Right renal pelvis (tissue), 4 donors: ENCODE data around the gene ATRAID. TPM values are rescaled to one million over a fixed set of nuclear protein-coding genes. Genes with fewer than 3 reads are reported as not detected.

Experiments
- polyA plus RNA-seq, 4 donors: library from polyadenylated mRNA; unstranded; fragments of 120-200 nt; gene quantifications; one replicate each; pipeline ENCODE4 v1.2.1, GENCODE V29; 2013; ENCODE audit not compliant: insufficient read length in 4 of 4

The ATRAID gene
- polyA plus RNA-seq, 4 donors = 157 to 190 (median 171) TPM

Other genes with a start within 250 kb of the ATRAID start
- 10 to 100 TPM; 13.8 to 16.8 (median 14.4) TPM for gene MAPRE3, start 241.4 kb upstream of the ATRAID start, polyA plus RNA-seq
- gene TMEM214, start 179.1 kb upstream of the ATRAID start, polyA plus RNA-seq = 10 to 100 TPM; 56.9 to 71.4 (median 62.4) TPM
- 10 to 100 TPM; 62.1 to 65.4 (median 63.9) TPM for gene AGBL5, start 160.4 kb upstream of the ATRAID start, polyA plus RNA-seq
- 100 to 1,000 TPM; 242 to 277 (median 260) TPM for gene OST4, start 140.4 kb upstream of the ATRAID start, polyA plus RNA-seq
- gene EMILIN1, start 133.4 kb upstream of the ATRAID start, polyA plus RNA-seq = 100 to 1,000 TPM in 1 of 4 donors, 10 to 100 TPM in 3; 61.5 to 121 (median 86.3) TPM
- 10 to 100 TPM; 43.9 to 59.9 (median 51.2) TPM for gene KHK, start 125.3 kb upstream of the ATRAID start, polyA plus RNA-seq
- 1 to 10 TPM; 4.6 to 7.5 (median 6.1) TPM for gene CGREF1, start 92.9 kb upstream of the ATRAID start, polyA plus RNA-seq
- gene ABHD1, start 88.2 kb upstream of the ATRAID start, polyA plus RNA-seq = 1 to 10 TPM; 1.2 to 2.1 (median 1.3) TPM
- gene PREB, start 77.4 kb upstream of the ATRAID start, polyA plus RNA-seq = 10 to 100 TPM; 46.4 to 56.9 (median 51.4) TPM
- gene PRR30, start 72.6 kb upstream of the ATRAID start, polyA plus RNA-seq = under 1 TPM in 1 of 4 donors, not detected in 3; 0.04 TPM
- under 1 TPM; 0.46 to 0.79 (median 0.59) TPM for gene TCF23, start 63.0 kb upstream of the ATRAID start, polyA plus RNA-seq
- 10 to 100 TPM; 31.5 to 39.6 (median 37.7) TPM for gene SLC5A6, start 227 bp downstream of the ATRAID start, polyA plus RNA-seq
- gene CAD, start 5.3 kb downstream of the ATRAID start, polyA plus RNA-seq = 10 to 100 TPM; 36.0 to 47.7 (median 42.1) TPM
- gene SLC30A3, start 51.0 kb downstream of the ATRAID start, polyA plus RNA-seq = 1 to 10 TPM; 5.1 to 7.8 (median 7.6) TPM
- gene DNAJC5G, start 63.4 kb downstream of the ATRAID start, polyA plus RNA-seq = 1 to 10 TPM in 2 of 4 donors, under 1 TPM in 2; 0.55 to 1.1 (median 0.88) TPM
- gene TRIM54, start 70.4 kb downstream of the ATRAID start, polyA plus RNA-seq = 1 to 10 TPM; 3.5 to 6.3 (median 4.6) TPM
- 1 to 10 TPM in 2 of 4 donors, under 1 TPM in 2; 0.39 to 1.1 (median 0.80) TPM for gene UCN, start 96.4 kb downstream of the ATRAID start, polyA plus RNA-seq
- gene MPV17, start 111.1 kb downstream of the ATRAID start, polyA plus RNA-seq = 10 to 100 TPM; 76.0 to 86.2 (median 78.0) TPM
- gene GTF3C2, start 144.7 kb downstream of the ATRAID start, polyA plus RNA-seq = 10 to 100 TPM; 62.8 to 77.1 (median 72.7) TPM
- gene EIF2B4, start 158.3 kb downstream of the ATRAID start, polyA plus RNA-seq = 10 to 100 TPM; 48.2 to 54.5 (median 52.9) TPM
- gene SNX17, start 158.6 kb downstream of the ATRAID start, polyA plus RNA-seq = 100 to 1,000 TPM; 102 to 128 (median 108) TPM
- gene ZNF513, start 168.7 kb downstream of the ATRAID start, polyA plus RNA-seq = 10 to 100 TPM; 16.7 to 25.9 (median 18.4) TPM
- gene PPM1G, start 197.6 kb downstream of the ATRAID start, polyA plus RNA-seq = 10 to 100 TPM; 92.4 to 98.5 (median 94.7) TPM
- 100 to 1,000 TPM; 123 to 138 (median 132) TPM for gene NRBP1, start 216.6 kb downstream of the ATRAID start, polyA plus RNA-seq
- gene KRTCAP3, start 230.3 kb downstream of the ATRAID start, polyA plus RNA-seq = 1 to 10 TPM; 6.1 to 8.5 (median 7.1) TPM